ENCODE measurements around the gene PIGZ.

- TF ChIP-seq, protein P1, sequence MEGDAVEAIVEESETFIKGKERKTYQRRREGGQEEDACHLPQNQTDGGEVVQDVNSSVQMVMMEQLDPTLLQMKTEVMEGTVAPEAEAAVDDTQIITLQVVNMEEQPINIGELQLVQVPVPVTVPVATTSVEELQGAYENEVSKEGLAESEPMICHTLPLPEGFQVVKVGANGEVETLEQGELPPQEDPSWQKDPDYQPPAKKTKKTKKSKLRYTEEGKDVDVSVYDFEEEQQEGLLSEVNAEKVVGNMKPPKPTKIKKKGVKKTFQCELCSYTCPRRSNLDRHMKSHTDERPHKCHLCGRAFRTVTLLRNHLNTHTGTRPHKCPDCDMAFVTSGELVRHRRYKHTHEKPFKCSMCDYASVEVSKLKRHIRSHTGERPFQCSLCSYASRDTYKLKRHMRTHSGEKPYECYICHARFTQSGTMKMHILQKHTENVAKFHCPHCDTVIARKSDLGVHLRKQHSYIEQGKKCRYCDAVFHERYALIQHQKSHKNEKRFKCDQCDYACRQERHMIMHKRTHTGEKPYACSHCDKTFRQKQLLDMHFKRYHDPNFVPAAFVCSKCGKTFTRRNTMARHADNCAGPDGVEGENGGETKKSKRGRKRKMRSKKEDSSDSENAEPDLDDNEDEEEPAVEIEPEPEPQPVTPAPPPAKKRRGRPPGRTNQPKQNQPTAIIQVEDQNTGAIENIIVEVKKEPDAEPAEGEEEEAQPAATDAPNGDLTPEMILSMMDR (IDR thresholded peaks at IDR 0.05; ENCODE audit: low read depth, low read length), result no peak
- no peak for TF ChIP-seq EZH2phosphoT487 (IDR thresholded peaks at IDR 0.05; ENCODE audit: low read depth)
These were observed 30.5 kb downstream of the PIGZ start for GRCh38 chr3:196938124-196938523.

Data from OCI-LY3 (cell line).